Chondrocyte (in vitro differentiated cells): ENCODE data around the gene ERGIC1. TPM values are rescaled to one million over a fixed set of nuclear protein-coding genes. Genes with fewer than 3 reads are reported as not detected.

Experiments used
- DNase-seq: peaks from one replicate; pipeline ENCODE4 v3.0.0; 2021; ENCODE audit warnings: mixed read lengths, low spot score
- H3K27ac Mint-ChIP-seq: one replicate; pipeline ENCODE4 v1.8.0; 2021; ENCODE audit warnings: mild to moderate bottlenecking, moderate library complexity, mixed read lengths; ENCODE audit not compliant: unreplicated experiment
- H3K27me3 Mint-ChIP-seq: 2 replicates; pipeline ENCODE4 v1.8.0; 2021; ENCODE audit warnings: low read depth, mixed read lengths
- H3K36me3 Mint-ChIP-seq: 2 replicates; pipeline ENCODE4 v1.8.0; 2021; ENCODE audit warnings: low read depth, mixed read lengths
- H3K4me1 Mint-ChIP-seq: 2 replicates; pipeline ENCODE4 v1.8.0; 2021; ENCODE audit warnings: low read depth, mild to moderate bottlenecking, mixed read lengths
- H3K4me3 Mint-ChIP-seq: one replicate; pipeline ENCODE4 v1.8.0; 2021; ENCODE audit warnings: mild to moderate bottlenecking, moderate library complexity, mixed read lengths; ENCODE audit not compliant: unreplicated experiment
- H3K9me3 Mint-ChIP-seq: 2 replicates; pipeline ENCODE4 v1.8.0; 2021; ENCODE audit warnings: low read depth, mixed read lengths
- total RNA-seq: library from RNA; stranded (reverse); gene quantifications from 3 replicates; pipeline ENCODE4 v1.2.1, GENCODE V29; 2021
- TF ChIP-seq, protein P1 (sequence below): fragments of 200-600 bp; sonication (generic); IDR thresholded peaks from 2 replicates; pipeline ENCODE4 v1.5.0; 2021; ENCODE audit warnings: antibody characterized with exemption, mild to moderate bottlenecking, moderate library complexity

ERGIC1 gene
- total RNA-seq, 1 donor from 2014 or later = 141 TPM

DNA sequence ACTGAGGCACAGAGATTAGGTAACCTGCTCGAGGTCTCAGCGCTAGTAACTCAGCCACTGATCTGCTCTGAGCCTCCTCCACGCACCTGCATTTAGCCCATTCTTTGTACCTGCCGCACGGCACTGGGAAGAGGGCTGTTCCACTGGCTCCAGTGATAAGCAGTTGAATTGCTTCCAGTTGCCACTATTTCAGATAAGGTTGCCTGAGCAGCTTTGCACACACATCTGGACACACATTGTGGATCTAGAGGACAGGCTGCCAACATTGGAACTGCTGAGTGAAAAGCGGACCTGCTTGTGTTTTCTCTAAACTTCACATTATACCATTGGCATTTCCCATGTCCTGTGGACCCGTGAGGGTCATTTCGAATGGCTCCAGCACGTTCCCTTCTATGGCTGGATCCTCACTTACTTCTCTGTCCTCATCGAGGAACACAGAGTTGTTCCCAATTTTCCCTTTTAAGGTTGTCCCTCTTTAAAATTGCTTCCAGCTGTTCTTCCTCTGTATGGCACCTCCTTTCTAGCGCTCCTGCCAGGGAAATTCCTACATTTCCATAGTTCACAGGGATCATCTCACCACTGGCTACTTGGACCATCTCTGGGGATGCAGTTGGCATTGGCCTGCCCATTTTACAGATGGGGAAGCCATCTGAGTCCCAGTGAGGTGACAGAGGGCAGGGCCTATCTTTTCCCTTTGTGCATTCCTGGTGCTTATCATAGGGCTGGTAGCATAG, 79.2 kb downstream of the ERGIC1 start:
- no peaks in the 10 kb centered on the region for H3K27me3 Mint-ChIP-seq

DNA sequence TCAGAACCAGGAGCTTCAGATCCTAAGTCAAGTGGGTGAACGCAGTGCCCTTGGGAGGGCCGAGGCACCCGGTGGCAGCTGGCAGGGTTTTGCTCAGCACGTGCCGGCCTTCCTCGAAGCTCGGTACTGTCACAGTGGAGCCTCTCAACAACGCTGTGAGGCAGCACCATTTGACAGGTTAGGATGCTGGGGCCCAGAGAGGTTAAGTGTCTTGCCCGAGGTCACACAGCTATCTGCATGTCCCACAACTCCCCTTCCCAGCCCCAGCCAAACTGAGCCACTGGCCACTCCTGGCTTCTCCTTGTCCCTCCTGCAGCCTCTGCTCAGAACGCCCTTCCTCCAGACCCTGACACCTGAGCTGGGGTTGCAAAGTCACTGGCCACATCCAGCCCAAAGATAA, 81.5 kb downstream of the ERGIC1 start:
- peaks cover 23% of the 10 kb centered on the region for H3K36me3 Mint-ChIP-seq

More for the DNA sequence above, 79.2 kb downstream of the ERGIC1 start:
- Mint-ChIP-seq H3K9me3 (no peaks in the 10 kb centered on the region), H3K36me3 (peaks cover 25% of the 10 kb centered on the region), H3K4me3 (no peak overlapping the region), H3K4me1 (peaks cover 27% of the 10 kb centered on the region), H3K27ac (no peak overlapping the region)
- TF ChIP-seq, protein P1, sequence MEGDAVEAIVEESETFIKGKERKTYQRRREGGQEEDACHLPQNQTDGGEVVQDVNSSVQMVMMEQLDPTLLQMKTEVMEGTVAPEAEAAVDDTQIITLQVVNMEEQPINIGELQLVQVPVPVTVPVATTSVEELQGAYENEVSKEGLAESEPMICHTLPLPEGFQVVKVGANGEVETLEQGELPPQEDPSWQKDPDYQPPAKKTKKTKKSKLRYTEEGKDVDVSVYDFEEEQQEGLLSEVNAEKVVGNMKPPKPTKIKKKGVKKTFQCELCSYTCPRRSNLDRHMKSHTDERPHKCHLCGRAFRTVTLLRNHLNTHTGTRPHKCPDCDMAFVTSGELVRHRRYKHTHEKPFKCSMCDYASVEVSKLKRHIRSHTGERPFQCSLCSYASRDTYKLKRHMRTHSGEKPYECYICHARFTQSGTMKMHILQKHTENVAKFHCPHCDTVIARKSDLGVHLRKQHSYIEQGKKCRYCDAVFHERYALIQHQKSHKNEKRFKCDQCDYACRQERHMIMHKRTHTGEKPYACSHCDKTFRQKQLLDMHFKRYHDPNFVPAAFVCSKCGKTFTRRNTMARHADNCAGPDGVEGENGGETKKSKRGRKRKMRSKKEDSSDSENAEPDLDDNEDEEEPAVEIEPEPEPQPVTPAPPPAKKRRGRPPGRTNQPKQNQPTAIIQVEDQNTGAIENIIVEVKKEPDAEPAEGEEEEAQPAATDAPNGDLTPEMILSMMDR = no peak
- DNase-seq = no peak

DNA sequence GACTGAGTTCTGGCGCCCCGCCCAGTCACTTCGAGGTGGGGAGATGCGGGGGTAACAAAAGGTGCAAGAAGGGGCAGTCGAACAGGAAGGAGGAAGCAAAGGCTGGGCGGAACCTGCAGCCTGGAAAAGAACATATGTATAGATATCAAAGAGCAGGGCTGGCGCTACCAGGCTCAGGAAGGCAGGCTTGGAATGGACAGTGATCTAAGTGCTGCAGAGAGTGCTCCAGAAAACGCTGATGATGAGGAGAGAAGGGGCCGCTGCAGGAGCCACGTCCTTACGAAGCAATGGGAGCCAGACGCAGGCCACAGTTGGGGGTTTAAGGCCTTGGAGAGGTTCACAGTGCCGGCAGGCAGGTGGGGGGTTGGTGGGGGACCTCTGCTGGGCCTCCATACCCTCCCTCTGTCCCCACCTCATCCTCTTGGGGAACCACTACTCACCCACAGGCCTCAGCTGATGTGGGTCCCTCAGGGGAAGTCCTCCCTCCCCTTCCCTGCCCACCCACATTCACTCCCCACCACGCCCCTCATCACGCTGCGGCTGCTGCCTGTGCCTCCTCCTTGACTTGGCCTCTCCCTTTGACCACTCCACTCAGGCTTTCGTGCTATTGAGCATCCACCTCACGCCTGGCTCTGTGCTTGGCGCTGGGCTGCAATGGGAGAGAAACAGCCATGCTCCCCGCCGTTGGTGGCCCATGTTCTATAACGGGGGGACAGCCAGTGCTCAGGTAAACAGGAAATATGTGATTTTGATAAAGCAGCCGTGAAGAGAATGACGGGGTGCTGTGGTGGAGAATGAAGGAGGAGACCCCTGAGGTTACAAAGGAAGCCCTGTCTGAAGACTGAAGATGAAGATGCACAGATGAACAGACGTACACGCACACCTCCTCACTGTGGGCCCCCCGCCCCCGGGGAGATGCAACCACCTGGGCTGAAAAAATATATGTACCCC, 84.6 kb downstream of the ERGIC1 start:
- Mint-ChIP-seq H3K36me3 (peaks cover 21% of the 10 kb centered on the region), H3K9me3 (no peaks in the 10 kb centered on the region), H3K27me3 (no peaks in the 10 kb centered on the region), H3K27ac (no peak overlapping the region), H3K4me1 (peaks cover 16% of the 10 kb centered on the region), H3K4me3 (no peak overlapping the region)
- TF ChIP-seq, protein P1 = no peak
- no peak for DNase-seq

More for the DNA sequence above, 81.5 kb downstream of the ERGIC1 start:
- DNase-seq = no peak
- no peaks in the 10 kb centered on the region for H3K9me3 Mint-ChIP-seq
- H3K27me3 Mint-ChIP-seq = no peaks in the 10 kb centered on the region
- no peak overlapping the region for H3K27ac Mint-ChIP-seq
- TF ChIP-seq, protein P1 = no peak
- peaks cover 32% of the 10 kb centered on the region for H3K4me1 Mint-ChIP-seq
- no peak overlapping the region for H3K4me3 Mint-ChIP-seq

DNA sequence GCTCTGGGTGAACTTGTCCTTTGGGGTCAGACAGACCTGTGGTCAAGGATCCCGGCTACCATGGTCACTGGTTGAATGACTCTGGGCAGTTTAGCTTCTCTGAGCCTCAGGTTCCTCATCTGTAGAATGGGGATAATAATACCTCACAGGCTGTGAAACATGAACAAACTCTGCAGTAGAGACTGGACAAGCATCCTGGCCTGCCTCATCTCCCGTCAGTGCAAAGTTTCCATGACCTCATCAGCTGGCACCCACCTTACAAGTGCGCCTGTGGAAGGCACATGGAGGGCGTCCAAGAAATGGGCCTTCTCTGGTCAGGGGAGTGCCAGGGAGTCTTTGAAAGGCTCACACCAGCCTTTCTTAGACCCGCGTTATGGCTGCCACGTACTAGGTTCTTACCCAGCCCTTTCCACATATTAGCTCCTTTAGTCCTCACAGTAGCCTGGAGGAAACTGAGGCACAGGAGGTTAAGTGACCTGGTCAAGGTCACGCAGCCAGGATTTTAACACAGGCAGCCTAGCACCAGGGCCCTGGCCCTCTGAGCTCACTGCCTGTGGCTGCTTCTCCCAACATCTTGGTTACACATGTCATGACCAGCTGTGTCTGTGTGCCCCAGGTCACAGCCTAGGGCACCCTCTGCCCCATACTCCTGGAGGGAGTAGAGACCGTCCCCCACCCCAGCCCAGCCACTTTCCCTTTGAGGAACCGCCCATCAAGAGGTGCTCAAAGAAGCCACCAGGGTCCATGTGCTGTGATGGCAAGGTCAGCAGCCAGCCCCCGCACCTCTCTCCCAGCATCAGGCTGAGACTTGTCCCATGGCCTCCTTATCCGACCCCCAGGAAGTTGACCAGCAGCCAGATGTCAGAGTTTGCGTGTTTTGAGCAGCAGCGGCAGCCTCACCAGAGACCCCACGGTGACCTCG, 85.7 kb downstream of the ERGIC1 start:
- peaks cover 24% of the 10 kb centered on the region for H3K36me3 Mint-ChIP-seq
- peak overlapping the region; percentile 88 for H3K27ac Mint-ChIP-seq

More for the DNA sequence above, 85.7 kb downstream of the ERGIC1 start:
- H3K9me3 Mint-ChIP-seq = no peaks in the 10 kb centered on the region
- no peak overlapping the region for H3K4me3 Mint-ChIP-seq
- H3K27me3 Mint-ChIP-seq = no peaks in the 10 kb centered on the region
- peaks cover 16% of the 10 kb centered on the region for H3K4me1 Mint-ChIP-seq
- TF ChIP-seq, protein P1 = no peak
- DNase-seq = no peak
